Fibroblast of pulmonary artery (primary cell): ENCODE data around the gene SLC44A3.

Experiments
- DNase-seq: peaks from one replicate; pipeline ENCODE4 v3.0.0-alpha.2; 2010; ENCODE audit warnings: low read depth
- H3K4me3 ChIP-seq: replicated peaks from 2 replicates; pipeline ENCODE4 v1.5.1; 2011; ENCODE audit warnings: low read depth, mild to moderate bottlenecking, control low read depth, low read length, moderate library complexity
- TF ChIP-seq, protein P1 (sequence below): IDR thresholded peaks from 2 replicates; pipeline ENCODE4 v1.5.1; 2011; ENCODE audit warnings: mild to moderate bottlenecking, control low read depth, low read length, inconsistent platforms; ENCODE audit errors: missing control alignments

Gene SLC44A3

DNA sequence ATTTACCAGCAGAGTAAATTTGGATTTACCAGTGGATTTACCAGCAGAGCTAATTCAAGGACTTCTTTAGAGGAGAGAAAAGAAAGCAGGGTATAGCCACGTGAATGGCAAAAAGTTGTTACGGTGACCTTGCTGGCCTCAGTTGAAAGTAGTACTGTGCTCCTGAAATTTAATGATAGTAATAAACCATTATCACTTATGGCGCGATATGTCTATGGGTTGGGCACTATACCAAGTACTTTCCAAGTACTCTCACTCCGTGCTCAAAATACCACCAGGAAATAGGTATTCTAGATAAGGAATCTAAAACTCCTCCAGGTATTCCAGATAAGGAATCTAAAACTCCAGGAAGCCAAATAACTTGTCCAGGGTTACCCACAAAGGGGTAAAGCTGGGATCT, 35.8 kb downstream of the SLC44A3 start:
- TF ChIP-seq, protein P1, sequence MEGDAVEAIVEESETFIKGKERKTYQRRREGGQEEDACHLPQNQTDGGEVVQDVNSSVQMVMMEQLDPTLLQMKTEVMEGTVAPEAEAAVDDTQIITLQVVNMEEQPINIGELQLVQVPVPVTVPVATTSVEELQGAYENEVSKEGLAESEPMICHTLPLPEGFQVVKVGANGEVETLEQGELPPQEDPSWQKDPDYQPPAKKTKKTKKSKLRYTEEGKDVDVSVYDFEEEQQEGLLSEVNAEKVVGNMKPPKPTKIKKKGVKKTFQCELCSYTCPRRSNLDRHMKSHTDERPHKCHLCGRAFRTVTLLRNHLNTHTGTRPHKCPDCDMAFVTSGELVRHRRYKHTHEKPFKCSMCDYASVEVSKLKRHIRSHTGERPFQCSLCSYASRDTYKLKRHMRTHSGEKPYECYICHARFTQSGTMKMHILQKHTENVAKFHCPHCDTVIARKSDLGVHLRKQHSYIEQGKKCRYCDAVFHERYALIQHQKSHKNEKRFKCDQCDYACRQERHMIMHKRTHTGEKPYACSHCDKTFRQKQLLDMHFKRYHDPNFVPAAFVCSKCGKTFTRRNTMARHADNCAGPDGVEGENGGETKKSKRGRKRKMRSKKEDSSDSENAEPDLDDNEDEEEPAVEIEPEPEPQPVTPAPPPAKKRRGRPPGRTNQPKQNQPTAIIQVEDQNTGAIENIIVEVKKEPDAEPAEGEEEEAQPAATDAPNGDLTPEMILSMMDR = no peak
- DNase-seq = no peak
- H3K4me3 ChIP-seq = no peak overlapping the region

DNA sequence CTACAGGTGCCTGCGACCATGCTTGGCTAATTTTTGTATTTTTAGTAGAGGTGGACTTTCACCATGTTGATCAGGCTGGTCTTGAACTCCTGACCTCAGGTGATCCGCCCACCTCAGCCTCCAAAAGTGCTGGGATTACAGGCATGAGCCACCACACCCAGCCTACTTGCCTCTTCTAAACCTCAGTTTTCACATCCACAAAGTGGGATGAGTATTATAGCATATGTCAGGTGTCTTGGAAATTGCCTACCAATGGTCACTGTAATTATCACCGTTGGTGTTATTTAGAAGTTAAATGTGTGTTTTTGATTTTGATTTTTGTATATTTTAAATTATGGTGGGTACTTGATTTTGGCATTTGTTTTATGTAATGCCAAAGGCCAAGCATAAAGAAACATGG, 36.7 kb downstream of the SLC44A3 start:
- no peak for DNase-seq
- TF ChIP-seq, protein P1 = no peak
- no peak overlapping the region for H3K4me3 ChIP-seq

DNA sequence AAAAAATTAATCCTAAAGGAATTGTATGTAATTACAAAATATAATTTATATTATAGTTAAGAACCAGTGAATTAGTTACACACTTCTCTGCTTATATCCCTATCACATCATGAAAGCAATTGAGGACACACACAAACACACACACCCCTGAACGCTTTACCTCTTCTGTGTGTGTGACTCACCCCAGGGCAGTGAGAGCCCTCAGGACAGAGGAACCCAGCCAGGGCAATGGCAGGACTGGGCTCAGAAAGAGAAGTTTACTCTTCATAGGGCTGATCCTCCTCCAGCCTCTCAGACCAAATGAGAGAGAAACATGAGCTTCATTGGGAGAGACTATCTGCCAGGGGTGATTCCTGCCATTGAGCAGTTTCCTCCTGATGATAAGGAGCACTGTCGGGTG, 38.1 kb downstream of the SLC44A3 start:
- no peak overlapping the region for H3K4me3 ChIP-seq
- no peak for DNase-seq
- TF ChIP-seq, protein P1 = no peak

DNA sequence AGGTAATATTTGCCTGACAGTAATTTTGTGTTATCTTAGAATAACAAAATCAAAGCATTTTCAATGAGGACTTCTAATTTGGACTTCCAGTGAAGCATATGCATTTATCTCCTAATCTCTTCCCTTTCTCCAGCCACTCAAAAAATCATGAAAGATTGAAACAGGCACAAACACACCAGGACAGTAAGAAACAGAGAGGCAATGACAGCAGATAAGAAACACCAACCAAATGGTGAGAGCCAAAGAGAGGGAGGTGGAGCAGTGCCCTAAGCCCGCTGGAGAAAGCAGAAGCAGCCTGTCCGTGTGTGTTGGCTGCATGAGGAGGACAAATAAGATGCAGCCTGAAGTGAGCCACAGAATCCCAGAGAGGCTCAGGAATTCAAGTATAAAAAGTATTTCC, 39.0 kb downstream of the SLC44A3 start:
- DNase-seq = no peak
- TF ChIP-seq, protein P1 = no peak
- H3K4me3 ChIP-seq = no peak overlapping the region

DNA sequence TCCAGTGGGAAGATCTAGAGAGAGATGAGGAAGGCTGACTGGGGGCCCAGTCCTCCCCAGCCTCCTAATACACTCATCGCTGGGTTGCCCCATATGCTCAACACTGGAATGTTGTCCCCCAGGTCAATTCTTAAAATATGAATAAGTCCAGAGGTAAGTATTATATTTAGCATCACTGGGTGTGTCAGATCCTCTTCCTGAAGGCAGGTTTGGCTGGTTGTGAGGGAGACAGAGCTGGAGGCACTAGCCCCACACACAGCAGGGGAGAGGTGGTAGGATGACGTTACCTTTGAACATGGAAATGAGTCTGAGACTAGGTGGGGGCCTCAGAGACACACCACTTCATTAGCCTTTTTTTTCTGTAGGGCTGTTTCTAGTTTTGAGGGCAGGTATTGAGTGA, 42.6 kb downstream of the SLC44A3 start:
- DNase-seq = no peak
- TF ChIP-seq, protein P1 = no peak
- H3K4me3 ChIP-seq = no peak overlapping the region

DNA sequence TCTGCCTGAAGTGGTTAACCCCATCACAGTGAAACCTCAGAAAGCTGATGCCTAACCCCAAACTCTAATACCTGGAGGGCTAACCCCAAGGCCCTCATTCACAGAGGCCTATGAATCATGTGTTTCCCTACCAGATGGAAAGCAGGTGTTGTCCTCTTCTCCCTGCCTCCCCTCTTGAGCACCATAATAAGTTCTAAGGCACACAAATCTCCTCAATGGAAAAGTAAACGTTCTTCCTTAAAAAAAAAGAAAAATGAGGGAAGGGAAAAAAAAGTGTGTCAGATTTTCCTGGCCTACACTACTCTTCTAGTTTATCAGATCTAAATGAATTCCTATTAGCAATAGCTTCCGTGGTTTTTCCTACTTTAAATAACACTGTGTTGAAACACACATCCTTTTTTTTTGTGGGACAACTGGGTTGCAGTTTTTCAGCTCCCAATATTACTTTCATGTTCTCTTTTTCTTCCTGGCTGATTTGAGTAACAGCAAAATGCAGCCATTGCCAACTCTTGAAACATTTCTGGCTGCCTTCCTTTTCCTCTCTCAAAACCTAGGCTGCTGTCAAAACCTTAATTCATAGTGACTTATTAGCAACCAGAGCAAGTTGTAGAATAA, 43.2 kb downstream of the SLC44A3 start:
- TF ChIP-seq, protein P1 = no peak
- H3K4me3 ChIP-seq = peak overlapping the region; percentile 19
- peak; percentile 90 for DNase-seq

DNA sequence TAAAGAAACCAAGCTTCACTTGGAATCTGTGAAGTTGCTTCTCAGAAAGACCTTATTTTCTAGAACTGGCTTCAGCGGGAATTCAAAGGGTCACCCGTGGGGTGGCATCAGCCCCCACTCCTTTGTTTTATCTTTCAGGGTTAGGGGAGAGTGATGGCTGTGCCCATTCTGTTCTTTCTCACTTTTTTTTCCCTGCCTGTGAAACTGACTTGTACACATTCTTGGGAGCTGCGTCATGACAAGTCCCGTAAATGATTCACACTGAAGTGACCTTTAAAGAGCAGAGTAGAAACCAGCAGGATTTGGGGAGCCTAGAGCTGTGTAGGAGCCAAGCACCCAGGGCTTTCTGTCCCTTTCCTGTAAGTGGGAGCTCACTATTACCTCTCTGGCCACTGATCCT, 43.8 kb downstream of the SLC44A3 start:
- DNase-seq = peak; percentile 92
- H3K4me3 ChIP-seq = peak overlapping the region; percentile 19
- TF ChIP-seq, protein P1 = no peak
